Glutamatergic neuron (in vitro differentiated cells): Measurements from ENCODE around the gene SH2D3C. TPM values are rescaled to one million over a fixed set of nuclear protein-coding genes. Genes with fewer than 3 reads are reported as not detected.

Experiments used
- DNase-seq: peaks from one replicate; pipeline ENCODE4 v3.0.0; 2022
- H3K27ac Mint-ChIP-seq: one replicate; pipeline ENCODE4 v1.8.0; 2020; ENCODE audit warnings: mild to moderate bottlenecking, mixed read lengths, inconsistent platforms; ENCODE audit not compliant: unreplicated experiment
- H3K27me3 Mint-ChIP-seq: one replicate; pipeline ENCODE4 v1.8.0; 2020; ENCODE audit warnings: mild to moderate bottlenecking, moderate library complexity, mixed read lengths, inconsistent platforms; ENCODE audit not compliant: unreplicated experiment
- H3K36me3 Mint-ChIP-seq: one replicate; pipeline ENCODE4 v1.8.0; 2020; ENCODE audit warnings: mild to moderate bottlenecking, mixed read lengths, inconsistent platforms; ENCODE audit not compliant: unreplicated experiment
- H3K4me1 Mint-ChIP-seq: one replicate; pipeline ENCODE4 v1.8.0; 2020; ENCODE audit warnings: mild to moderate bottlenecking, low read depth, mixed read lengths, inconsistent platforms; ENCODE audit not compliant: unreplicated experiment
- H3K4me3 Mint-ChIP-seq: one replicate; pipeline ENCODE4 v1.8.0; 2020; ENCODE audit warnings: mild to moderate bottlenecking, mixed read lengths, inconsistent platforms; ENCODE audit not compliant: unreplicated experiment
- H3K9me3 Mint-ChIP-seq: one replicate; pipeline ENCODE4 v1.8.0; 2020; ENCODE audit warnings: mild to moderate bottlenecking, moderate library complexity, mixed read lengths, inconsistent platforms; ENCODE audit not compliant: unreplicated experiment
- CTCF ChIP-seq: fragments of 200-600 bp; sonication (generic); IDR thresholded peaks from one replicate; pipeline ENCODE4 v1.5.0; 2021; ENCODE audit not compliant: partially characterized antibody, unreplicated experiment
- total RNA-seq: library from RNA; stranded (reverse); fragmentation: NEBNext Ultra II Directional; extraction: Animal tissue kit (Norgen Biotek cat#: 25700); gene quantifications from one replicate; pipeline ENCODE4 v1.2.1, GENCODE V29; 2021; ENCODE audit not compliant: unreplicated experiment

The SH2D3C gene
- total RNA-seq, 1 donor from 2014 or later = 71.7 TPM

GRCh38 chr9:127723013-127723412, 55.5 kb downstream of the SH2D3C start:
- no peak for TF ChIP-seq CTCF
- Mint-ChIP-seq H3K36me3 (no peaks in the 10 kb centered on the region), H3K27ac (no peak overlapping the region), H3K9me3 (peaks cover 1% of the 10 kb centered on the region), H3K4me1 (peaks cover 2% of the 10 kb centered on the region), H3K4me3 (no peak overlapping the region), H3K27me3 (peaks cover 6% of the 10 kb centered on the region)
- DNase-seq = no peak

- Mint-ChIP-seq H3K27me3 (peaks cover 6% of the 10 kb centered on the region), H3K4me3 (no peak overlapping the region), H3K4me1 (peaks cover 1% of the 10 kb centered on the region), H3K27ac (no peak overlapping the region), H3K36me3 (no peaks in the 10 kb centered on the region), H3K9me3 (peaks cover 1% of the 10 kb centered on the region)
- no peak for DNase-seq
- TF ChIP-seq CTCF = no peak
Observed at GRCh38 chr9:127722055-127722745, 56.3 kb downstream of the SH2D3C start.

GRCh38 chr9:127721391-127721821, 57.1 kb downstream of the SH2D3C start:
- DNase-seq = no peak
- TF ChIP-seq CTCF = no peak
- H3K9me3 Mint-ChIP-seq = peaks cover 1% of the 10 kb centered on the region
- no peak overlapping the region for H3K27ac Mint-ChIP-seq
- H3K4me3 Mint-ChIP-seq = no peak overlapping the region
- H3K4me1 Mint-ChIP-seq = no peaks in the 10 kb centered on the region
- no peaks in the 10 kb centered on the region for H3K36me3 Mint-ChIP-seq
- peaks cover 6% of the 10 kb centered on the region for H3K27me3 Mint-ChIP-seq

- Mint-ChIP-seq H3K4me1 (peaks cover 2% of the 10 kb centered on the region), H3K27ac (no peak overlapping the region), H3K4me3 (no peak overlapping the region), H3K36me3 (no peaks in the 10 kb centered on the region), H3K9me3 (peaks cover 5% of the 10 kb centered on the region), H3K27me3 (peaks cover 6% of the 10 kb centered on the region)
- no peak for TF ChIP-seq CTCF
- no peak for DNase-seq
Observed at GRCh38 chr9:127720865-127721227, 57.6 kb downstream of the SH2D3C start.

GRCh38 chr9:127720031-127720864, 58.2 kb downstream of the SH2D3C start:
- no peak for TF ChIP-seq CTCF
- Mint-ChIP-seq H3K4me3 (no peak overlapping the region), H3K4me1 (peaks cover 2% of the 10 kb centered on the region), H3K27ac (no peak overlapping the region), H3K9me3 (peaks cover 7% of the 10 kb centered on the region), H3K36me3 (no peaks in the 10 kb centered on the region), H3K27me3 (peaks cover 7% of the 10 kb centered on the region)
- DNase-seq = no peak
